Adipose tissue (tissue), 3 donors: ENCODE measurements around the gene SCAPER. TPM values are rescaled to one million over a fixed set of nuclear protein-coding genes. Genes with fewer than 3 reads are reported as not detected.
"Not testable (repeated sequence)": the region's sequence is repeated elsewhere in the genome, so short reads cannot be mapped to it uniquely, and the experiment has no call there.

ENCODE experiments used
- H3K27ac ChIP-seq: one replicate; pipeline ENCODE4 v1.5.1; 2013; ENCODE audit warnings: low read depth, low read length
- WGBS, 3 donors: extraction: QIAGEN DNeasy Blood & Tissue Kit; methylation state at CpG; one replicate each; pipeline ENCODE4 v1.1.7; 2013; 5-methylcytosine and 5-hydroxymethylcytosine counted together
- polyA plus RNA-seq, 3 donors: library from polyadenylated mRNA; stranded (reverse); fragments of 200-250 nt; gene quantifications; one replicate each; pipeline ENCODE4 v1.2.3, GENCODE V29; 2013
- donor health status: healthy with polysubstance abuse.
- donor health status: Bipolar disorder and iron deficiency.
- donor health status: healthy.

SCAPER gene
- polyA plus RNA-seq, 3 donors = 5.4 to 9.6 (median 8.5) TPM

DNA sequence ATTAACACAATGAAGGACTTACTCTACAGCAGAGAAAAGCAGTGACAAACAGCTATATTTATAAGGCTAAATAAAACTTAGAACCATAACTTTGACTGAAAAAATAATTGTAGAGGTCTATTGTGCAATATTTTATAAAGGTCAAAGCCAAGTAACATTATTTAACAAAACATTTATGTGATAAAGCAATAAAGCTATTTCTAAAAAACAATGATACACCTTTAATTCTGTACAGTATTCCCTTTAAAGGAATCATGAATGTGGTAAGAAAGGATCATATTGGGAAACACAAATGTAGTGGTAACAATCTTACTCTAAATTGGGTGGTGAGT, 332.2 kb downstream of the SCAPER start:
- H3K27ac ChIP-seq = no peak overlapping the region

GRCh38 chr15:76566276-76566675, 338.9 kb downstream of the SCAPER start:
- no peak overlapping the region for H3K27ac ChIP-seq
- 72 to 76% (median 75%) methylated on average over 2 of the region's 2 CpGs for WGBS, 3 donors

GRCh38 chr15:76565366-76565765, 339.8 kb downstream of the SCAPER start:
- WGBS, 3 donors = 73 to 93% (median 74%) methylated on average over 1 of the region's 1 CpG
- H3K27ac ChIP-seq = no peak overlapping the region

GRCh38 chr15:76555247-76555646, 349.9 kb downstream of the SCAPER start:
- H3K27ac ChIP-seq = no peak overlapping the region
- 90 to 93% (median 93%) methylated on average over 1 of the region's 1 CpG for WGBS, 3 donors

GRCh38 chr15:76553564-76553963, 351.6 kb downstream of the SCAPER start:
- no peak overlapping the region for H3K27ac ChIP-seq
- 82 to 88% (median 85%) methylated on average over 2 of the region's 2 CpGs for WGBS, 3 donors

- 97 to 98% (median 97%) methylated on average over 5 of the region's 5 CpGs for WGBS, 3 donors
- no peak overlapping the region for H3K27ac ChIP-seq
Measured at GRCh38 chr15:76553102-76553501, 352.0 kb downstream of the SCAPER start.

DNA sequence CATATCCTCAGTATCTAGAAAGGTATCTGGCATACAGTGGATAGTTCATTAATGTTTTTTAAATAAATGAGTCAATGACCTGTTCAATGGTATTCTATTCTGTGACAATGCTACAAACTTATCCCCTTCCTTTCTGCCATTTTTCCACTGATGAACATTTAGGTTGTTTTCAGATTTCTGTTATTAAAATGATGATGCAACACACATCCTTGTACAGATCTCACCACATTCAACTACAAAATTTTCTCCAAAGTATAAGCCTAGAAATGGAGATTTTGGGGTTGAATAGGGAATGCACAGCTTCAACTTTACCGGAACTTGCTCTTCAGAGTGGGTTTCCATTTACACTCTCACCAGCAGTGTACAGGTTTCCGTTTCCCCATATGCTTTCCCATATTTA, 358.3 kb downstream of the SCAPER start:
- no peak overlapping the region for H3K27ac ChIP-seq
- WGBS, 3 donors = 95 to 97% (median 97%) methylated on average over 2 of the region's 2 CpGs

- 60 to 70% (median 68%) methylated on average over 2 of the region's 2 CpGs for WGBS, 3 donors
Measured at GRCh38 chr15:76533995-76534394, 371.1 kb downstream of the SCAPER start.

DNA sequence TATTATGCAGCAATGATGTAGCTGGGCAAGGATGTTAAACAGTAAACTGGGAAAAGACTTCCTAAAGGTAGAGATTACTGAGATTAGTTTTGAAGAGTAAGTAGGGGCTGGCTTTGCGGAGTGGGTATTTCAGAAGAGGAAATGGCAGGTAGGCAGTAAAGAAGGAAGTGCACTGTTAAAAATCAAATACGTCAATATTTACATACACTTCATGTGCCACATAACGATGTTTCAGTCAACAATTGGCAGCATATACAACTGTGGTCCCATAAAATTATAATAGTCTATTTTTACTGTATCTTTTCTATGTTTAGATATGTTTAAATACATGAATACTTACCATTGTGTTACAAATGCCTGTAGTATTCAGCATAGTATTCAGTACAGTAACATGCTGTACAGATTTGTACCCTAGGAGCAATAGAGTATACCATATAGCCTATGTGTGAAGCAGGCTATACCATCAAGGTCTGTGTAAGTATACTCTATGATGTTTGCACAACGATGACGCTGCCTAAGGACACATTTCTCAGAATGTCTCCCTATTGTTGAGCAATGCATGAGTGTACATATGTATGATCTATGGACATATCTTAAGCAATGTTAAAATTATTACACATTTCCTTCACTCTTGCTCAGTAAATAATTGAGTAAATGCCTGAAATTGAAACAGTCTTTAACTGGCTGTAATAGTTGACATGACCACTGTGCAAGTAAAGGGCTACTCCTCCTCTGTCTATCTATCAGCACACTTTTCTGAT, 371.9 kb downstream of the SCAPER start:
- H3K27ac ChIP-seq = no peak overlapping the region
- 58 to 68% (median 67%) methylated on average over 5 of the region's 5 CpGs for WGBS, 3 donors

More at GRCh38 chr15:76533995-76534394, 371.1 kb downstream of the SCAPER start:
- no peak overlapping the region for H3K27ac ChIP-seq

GRCh38 chr15:76529911-76530310, 375.2 kb downstream of the SCAPER start:
- no peak overlapping the region for H3K27ac ChIP-seq
- 97 to 98% (median 97%) methylated on average over 3 of the region's 3 CpGs for WGBS, 3 donors

DNA sequence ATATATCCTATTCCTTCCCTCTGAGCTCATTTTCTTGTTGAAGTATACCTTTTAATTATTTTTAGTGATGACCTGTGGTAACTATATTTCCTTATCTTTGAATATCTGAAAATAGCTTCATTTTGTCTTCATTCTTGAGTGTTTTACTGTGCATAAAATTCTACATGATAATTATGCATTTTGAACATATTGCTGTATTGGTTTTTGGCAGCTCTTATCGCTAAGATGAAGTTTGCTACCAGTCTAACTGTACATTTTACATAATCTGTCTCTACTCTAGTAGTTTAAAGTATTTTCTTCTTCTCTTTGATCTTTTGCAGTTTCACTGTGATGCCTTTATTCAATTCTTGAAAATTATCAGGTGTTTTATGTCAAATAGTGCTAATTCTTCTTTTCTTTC, 379.0 kb downstream of the SCAPER start:
- 85 to 98% (median 94%) methylated on average over 1 of the region's 1 CpG for WGBS, 3 donors

GRCh38 chr15:76517910-76518309, 387.2 kb downstream of the SCAPER start:
- H3K27ac ChIP-seq = no peak overlapping the region

More for the DNA sequence above, 379.0 kb downstream of the SCAPER start:
- H3K27ac ChIP-seq = no peak overlapping the region

- no peak overlapping the region for H3K27ac ChIP-seq
- WGBS, 3 donors = 56 to 97% (median 88%) methylated on average over 1 of the region's 1 CpG
Measured at GRCh38 chr15:76514282-76514681, 390.9 kb downstream of the SCAPER start.

GRCh38 chr15:76512971-76513370, 392.2 kb downstream of the SCAPER start:
- no peak overlapping the region for H3K27ac ChIP-seq
- WGBS, 3 donors = 77 to 82% (median 80%) methylated on average over 2 of the region's 2 CpGs

DNA sequence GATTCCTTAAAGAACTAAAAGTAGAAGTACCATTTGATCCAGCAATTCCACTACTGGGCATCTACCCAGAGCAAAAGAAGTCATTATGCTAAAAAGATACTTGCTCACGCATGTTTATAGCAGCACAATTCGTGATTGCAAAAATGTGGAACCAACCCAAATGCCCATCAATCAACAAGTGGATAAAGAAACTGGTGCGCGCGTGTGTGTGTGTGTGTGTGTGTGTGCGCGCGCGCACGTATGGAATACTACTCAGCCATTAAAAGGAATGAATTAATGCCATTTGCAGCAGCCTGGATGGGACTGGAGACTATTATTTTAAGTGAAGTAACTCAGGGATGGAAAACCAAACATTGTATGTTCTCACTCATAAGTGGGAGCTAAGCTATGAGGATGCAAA, 394.5 kb downstream of the SCAPER start:
- not testable (repeated sequence) for H3K27ac ChIP-seq
- WGBS, 3 donors = 95 to 98% (median 97%) methylated on average over 10 of the region's 10 CpGs

GRCh38 chr15:76503804-76504203, 401.3 kb downstream of the SCAPER start:
- 96 to 97% (median 96%) methylated on average over 3 of the region's 3 CpGs for WGBS, 3 donors
- no peak overlapping the region for H3K27ac ChIP-seq

DNA sequence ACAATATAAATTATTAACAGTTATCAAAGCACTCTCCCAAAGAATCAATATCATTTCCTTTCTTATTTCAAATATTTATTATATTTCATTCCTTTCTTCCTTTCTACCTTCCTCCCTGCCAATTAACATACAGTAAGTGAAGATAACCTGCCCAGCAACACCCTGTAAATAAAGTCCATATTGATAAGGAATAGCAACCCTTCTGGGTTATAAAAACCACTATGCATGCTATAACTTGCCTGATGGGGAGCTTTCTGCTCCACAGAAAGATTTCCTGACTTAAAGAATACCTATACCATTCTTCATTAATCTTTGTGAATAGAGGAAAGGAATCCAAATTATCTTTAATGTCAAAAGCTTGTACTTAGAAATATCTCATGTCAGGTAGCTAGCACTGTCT, 402.0 kb downstream of the SCAPER start:
- H3K27ac ChIP-seq = no peak overlapping the region

DNA sequence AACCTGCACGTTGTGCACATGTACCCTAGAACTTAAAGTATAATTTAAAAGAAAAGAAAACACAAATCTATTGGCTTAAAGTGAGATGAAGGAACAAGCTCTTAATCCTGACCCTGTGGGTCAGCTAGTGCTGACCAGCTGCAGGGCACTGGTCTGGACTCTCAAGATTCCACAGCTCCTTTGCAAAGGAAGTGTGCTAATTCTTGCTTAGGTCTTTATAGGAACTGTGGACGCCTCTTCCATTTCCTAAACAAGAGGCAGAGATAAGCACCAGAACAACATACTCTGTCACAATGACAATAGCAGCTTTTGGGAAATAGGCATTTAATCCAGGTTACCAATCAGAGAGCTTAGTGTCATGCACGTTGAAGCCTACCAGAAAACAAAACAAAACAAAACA, 402.5 kb downstream of the SCAPER start:
- no peak overlapping the region for H3K27ac ChIP-seq
- 68 to 89% (median 80%) methylated on average over 3 of the region's 3 CpGs for WGBS, 3 donors

- WGBS, 3 donors = 96 to 98% (median 96%) methylated on average over 6 of the region's 6 CpGs
- H3K27ac ChIP-seq = not testable (repeated sequence)
Measured at GRCh38 chr15:76502185-76502584, 403.0 kb downstream of the SCAPER start.

DNA sequence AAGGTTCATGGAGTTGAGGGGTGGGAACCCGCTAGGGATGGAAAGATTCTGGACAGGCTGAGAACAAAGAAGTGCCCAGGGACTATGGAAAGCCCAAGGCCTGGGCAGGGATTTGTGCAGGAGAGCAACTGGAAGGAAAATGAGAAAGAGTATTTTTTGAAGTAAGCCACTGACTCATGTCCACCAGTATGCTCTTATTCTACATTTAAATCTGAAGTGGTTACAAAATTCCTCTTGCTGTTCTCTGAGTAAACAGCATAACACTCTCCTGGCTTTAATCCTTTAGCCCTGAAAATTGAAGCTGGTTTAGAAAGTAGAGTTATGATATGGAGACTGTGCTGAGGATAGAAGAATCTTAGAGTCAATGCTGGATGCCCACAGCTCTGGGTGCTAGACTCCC, 403.4 kb downstream of the SCAPER start:
- WGBS, 3 donors = 100% methylated on average over 1 of the region's 1 CpG
- H3K27ac ChIP-seq = no peak overlapping the region

DNA sequence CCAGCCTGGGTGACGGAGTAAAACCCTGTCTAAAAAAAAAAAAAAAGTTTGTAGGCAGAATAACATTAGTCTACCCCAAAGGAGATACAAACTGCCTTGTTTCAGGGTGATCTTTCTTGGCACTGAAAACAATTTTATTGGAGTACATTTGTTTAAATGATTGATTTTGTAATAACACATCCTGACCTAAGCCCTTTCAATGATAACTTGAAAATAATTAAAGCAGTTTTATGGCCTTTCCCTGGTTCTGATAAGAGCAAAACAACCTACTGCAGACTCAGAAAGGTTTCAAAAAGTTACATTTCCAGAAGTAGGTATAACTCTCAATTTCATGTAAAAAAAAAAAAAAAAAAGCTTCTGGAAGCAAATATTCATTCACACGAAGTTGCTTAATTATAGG, 404.1 kb downstream of the SCAPER start:
- no peak overlapping the region for H3K27ac ChIP-seq
- WGBS, 3 donors = 88 to 91% (median 91%) methylated on average over 2 of the region's 2 CpGs
